ENCODE results near the gene ELFN2.

The ELFN2 gene

GRCh38 chr22:37425369-37425768 lies 1.9 kb downstream of the ELFN2 start:
- TF ChIP-seq CTCF (IDR thresholded peaks at IDR 0.05; ENCODE audit: borderline replicate concordance, extremely low read depth, low read length, poor library complexity, severe bottlenecking): no peak
- no peak for TF ChIP-seq EZH2 (IDR thresholded peaks at IDR 0.05; ENCODE audit: borderline replicate concordance, low read depth, low read length, severe bottlenecking)
- Histone ChIP-seq H3K4me1 (ENCODE audit: insufficient read depth, low read length) (peaks cover 11% of the 10 kb centered on the region), H3K36me3 (ENCODE audit: insufficient read depth, low read length) (no peaks in the 10 kb centered on the region), H3K9ac (ENCODE audit: low read depth, low read length) (no peak overlapping the region), H3K9me3 (ENCODE audit: insufficient read depth, low read length, severe bottlenecking) (no peaks in the 10 kb centered on the region), H3K27me3 (ENCODE audit: insufficient read depth, low read length, poor library complexity) (peaks cover 29% of the 10 kb centered on the region), H3K27ac (ENCODE audit: low read length) (no peak overlapping the region), H4K20me1 (ENCODE audit: insufficient read depth, low read length) (peaks cover 29% of the 10 kb centered on the region), H3K4me3 (ENCODE audit: low read depth in 1 of 2, low read length in 2 of 2) (no peak overlapping the region), H3K79me2 (ENCODE audit: insufficient read depth, low read length) (no peaks in the 10 kb centered on the region), H2AFZ (ENCODE audit: low read depth, low read length) (no peak overlapping the region), H3K4me2 (ENCODE audit: insufficient read depth, low read length) (no peak overlapping the region; the same call in 1 of the 2 replicates)
- ATAC-seq (ENCODE audit: insufficient read depth, low read depth): no peak
- no peak for DNase-seq

- H3K27me3 ChIP-seq (ENCODE audit: insufficient read depth, low read length, poor library complexity): peaks cover 47% of the 10 kb centered on the region
- no peak for DNase-seq
- H4K20me1 ChIP-seq (ENCODE audit: insufficient read depth, low read length): peaks cover 25% of the 10 kb centered on the region
- no peak overlapping the region for H3K4me2 ChIP-seq (ENCODE audit: insufficient read depth, low read length)
- no peak overlapping the region for H3K4me3 ChIP-seq (ENCODE audit: low read depth in 1 of 2, low read length in 2 of 2)
- H2AFZ ChIP-seq (ENCODE audit: low read depth, low read length): no peak overlapping the region
- H3K36me3 ChIP-seq (ENCODE audit: insufficient read depth, low read length): no peaks in the 10 kb centered on the region
- TF ChIP-seq EZH2 (IDR thresholded peaks at IDR 0.05; ENCODE audit: borderline replicate concordance, low read depth, low read length, severe bottlenecking) (no peak), CTCF (IDR thresholded peaks at IDR 0.05; ENCODE audit: borderline replicate concordance, extremely low read depth, low read length, poor library complexity, severe bottlenecking) (no peak)
- H3K4me1 ChIP-seq (ENCODE audit: insufficient read depth, low read length): peaks cover 11% of the 10 kb centered on the region
- H3K9ac ChIP-seq (ENCODE audit: low read depth, low read length): no peak overlapping the region
- ATAC-seq (ENCODE audit: insufficient read depth, low read depth): no peak
- H3K27ac ChIP-seq (ENCODE audit: low read length): no peak overlapping the region
- H3K79me2 ChIP-seq (ENCODE audit: insufficient read depth, low read length): no peaks in the 10 kb centered on the region
- H3K9me3 ChIP-seq (ENCODE audit: insufficient read depth, low read length, severe bottlenecking): no peaks in the 10 kb centered on the region
Observed at GRCh38 chr22:37423283-37423682, 4.0 kb downstream of the ELFN2 start.

- Histone ChIP-seq H3K9me3 (ENCODE audit: insufficient read depth, low read length, severe bottlenecking) (no peaks in the 10 kb centered on the region), H3K79me2 (ENCODE audit: insufficient read depth, low read length) (no peaks in the 10 kb centered on the region), H3K4me3 (ENCODE audit: low read depth in 1 of 2, low read length in 2 of 2) (no peak overlapping the region), H3K9ac (ENCODE audit: low read depth, low read length) (no peak overlapping the region), H3K27me3 (ENCODE audit: insufficient read depth, low read length, poor library complexity) (peaks cover 55% of the 10 kb centered on the region), H3K4me2 (ENCODE audit: insufficient read depth, low read length) (no peak overlapping the region), H4K20me1 (ENCODE audit: insufficient read depth, low read length) (peaks cover 42% of the 10 kb centered on the region), H2AFZ (ENCODE audit: low read depth, low read length) (no peak overlapping the region), H3K27ac (ENCODE audit: low read length) (no peak overlapping the region), H3K36me3 (ENCODE audit: insufficient read depth, low read length) (no peaks in the 10 kb centered on the region), H3K4me1 (ENCODE audit: insufficient read depth, low read length) (peaks cover 13% of the 10 kb centered on the region)
- ATAC-seq (ENCODE audit: insufficient read depth, low read depth) (no peak), DNase-seq (no peak)
- TF ChIP-seq CTCF (IDR thresholded peaks at IDR 0.05; ENCODE audit: borderline replicate concordance, extremely low read depth, low read length, poor library complexity, severe bottlenecking) (no peak), EZH2 (IDR thresholded peaks at IDR 0.05; ENCODE audit: borderline replicate concordance, low read depth, low read length, severe bottlenecking) (no peak)
Observed at GRCh38 chr22:37421468-37421877, 5.8 kb downstream of the ELFN2 start.
